ENCODE data around the gene LMX1B. TPM values are rescaled to one million over a fixed set of nuclear protein-coding genes. Genes with fewer than 3 reads are reported as not detected.

LMX1B gene
- total RNA-seq, 1 experiment from 2014 or later = 12.4 TPM

GRCh38 chr9:126565336-126566128 is 48.2 kb upstream of the LMX1B start:
- peaks cover 4% of the 10 kb centered on the region; the same call in 1 of the 2 replicates for H3K27me3 Mint-ChIP-seq (ENCODE audit: low read depth)
- no peaks in the 10 kb centered on the region for H3K36me3 Mint-ChIP-seq
- no peak for TF ChIP-seq ATF3 (CRISPR knock-in tag; conservative IDR thresholded peaks at IDR 0.05)
- no peak for TF ChIP-seq CDX4 (CRISPR knock-in tag; IDR thresholded peaks at IDR 0.05; ENCODE audit: borderline replicate concordance)
- TF ChIP-seq ZNF532 (CRISPR knock-in tag; IDR thresholded peaks at IDR 0.05; ENCODE audit: borderline replicate concordance) = no peak
- no peak for TF ChIP-seq CBFB (CRISPR knock-in tag; IDR thresholded peaks at IDR 0.05; ENCODE audit: low read depth)
- TF ChIP-seq ZBTB21 (CRISPR knock-in tag; IDR thresholded peaks at IDR 0.05; ENCODE audit: borderline replicate concordance) = no peak
- TF ChIP-seq SP1 (CRISPR knock-in tag; conservative IDR thresholded peaks at IDR 0.05) = no peak
- no peak for TF ChIP-seq FOXP4 (CRISPR knock-in tag; IDR thresholded peaks at IDR 0.05)
- TF ChIP-seq JUN (CRISPR knock-in tag; IDR thresholded peaks at IDR 0.05) = no peak
- no peak for TF ChIP-seq GTF2I (CRISPR knock-in tag; conservative IDR thresholded peaks at IDR 0.05)
- no peak for TF ChIP-seq ZNF423 (CRISPR knock-in tag; IDR thresholded peaks at IDR 0.05)
- no peak for TF ChIP-seq CREB1 (CRISPR knock-in tag; IDR thresholded peaks at IDR 0.05)
- no peak for TF ChIP-seq NFE2L1 (CRISPR knock-in tag; IDR thresholded peaks at IDR 0.05)
- TF ChIP-seq NR2C2 (CRISPR knock-in tag; IDR thresholded peaks at IDR 0.05) = no peak
- no peak for TF ChIP-seq RELA (CRISPR knock-in tag; IDR thresholded peaks at IDR 0.05; ENCODE audit: borderline replicate concordance)
- TF ChIP-seq ELF4 (CRISPR knock-in tag; IDR thresholded peaks at IDR 0.05; ENCODE audit: low read depth) = no peak
- TF ChIP-seq MXD4 (CRISPR knock-in tag; IDR thresholded peaks at IDR 0.05; ENCODE audit: borderline replicate concordance) = no peak
- TF ChIP-seq MLX (CRISPR knock-in tag; IDR thresholded peaks at IDR 0.05) = no peak
- no peak for TF ChIP-seq ZNF396 (CRISPR knock-in tag; IDR thresholded peaks at IDR 0.05; ENCODE audit: borderline replicate concordance)
- no peak for TF ChIP-seq E2F5 (CRISPR knock-in tag; IDR thresholded peaks at IDR 0.05)
- no peak for TF ChIP-seq ETV6 (CRISPR knock-in tag; IDR thresholded peaks at IDR 0.05)
- ATAC-seq (no peak), DNase-seq (ENCODE audit: low spot score) (no peak)
- no peak overlapping the region for H3K4me3 Mint-ChIP-seq
- ChIA-PET POLR2A (no interaction called here), CTCF (interaction anchor here (0.8 to 4.6 kb wide), 12 partner anchors 10 to 216 kb away, joined by 3 to 48 read pairs (median 7); no protein-coding TSS in a partner anchor)
- H3K27ac Mint-ChIP-seq = no peak overlapping the region
- no peaks in the 10 kb centered on the region for H3K4me1 Mint-ChIP-seq
- H3K9me3 Mint-ChIP-seq = no peaks in the 10 kb centered on the region

Data from WTC11 (cell line).